IMR-90 (cell line): ENCODE data around the gene SNRNP25. TPM values are rescaled to one million over a fixed set of nuclear protein-coding genes. Genes with fewer than 3 reads are reported as not detected.

Experiments
- ATAC-seq: fragments of 200-7000 bp; cut with Tn5 transposase; 2 replicates; pipeline ENCODE4 v1.9.1; 2020; ENCODE audit warnings: low read depth, mild to moderate bottlenecking, moderate library complexity
- BruUV-seq: library from RNA; stranded (reverse); fragments of 400-500 nt; replicated peaks from 2 replicates; lab custom pipeline; 2021; lab: Mats Ljungman, UMichigan
- CTCF ChIA-PET: fragments of 300-600 bp; formaldehyde crosslinking; extraction: SDS; loops from one replicate; lab custom pipeline; 2021; ENCODE audit warnings: antibody characterized with exemption; lab: Yijun Ruan, JAX
- POLR2A ChIA-PET: fragments of 300-600 bp; sonication (Branson Sonifier 250); formaldehyde crosslinking; loops from one replicate; lab custom pipeline; 2022; ENCODE audit warnings: antibody characterized with exemption; ENCODE audit not compliant: unreplicated experiment; lab: Charles Lee
- DNase-seq: peaks from one replicate; pipeline ENCODE4 v3.0.0; 2013
- H2AFZ ChIP-seq: replicated peaks from 2 replicates; pipeline ENCODE3; 2013; ENCODE audit warnings: low read length, mild to moderate bottlenecking; ENCODE audit not compliant: poor library complexity
- H2AK5ac ChIP-seq: 2 replicates; pipeline ENCODE4 v1.6.1; 2013; ENCODE audit warnings: low read depth, low read length, inconsistent platforms
- H2AK9ac ChIP-seq: replicated peaks from 2 replicates; pipeline ENCODE3; 2013; ENCODE audit warnings: mild to moderate bottlenecking, low read depth, low read length, moderate library complexity; ENCODE audit not compliant: poor library complexity
- H2BK120ac ChIP-seq: 2 replicates; pipeline ENCODE4 v1.6.1; 2013; ENCODE audit warnings: low read depth, low read length, inconsistent platforms
- H2BK15ac ChIP-seq: 3 replicates; pipeline ENCODE4 v1.6.1; 2013; ENCODE audit warnings: low read depth, low read length, inconsistent platforms
- H2BK20ac ChIP-seq: 2 replicates; pipeline ENCODE4 v1.6.1; 2013; ENCODE audit warnings: low read depth, mild to moderate bottlenecking, inconsistent platforms, low read length, moderate library complexity
- H2BK5ac ChIP-seq: 2 replicates; pipeline ENCODE4 v1.6.1; 2013; ENCODE audit warnings: mild to moderate bottlenecking, low read depth, low read length, inconsistent platforms; ENCODE audit not compliant: poor library complexity, severe bottlenecking
- H3K14ac ChIP-seq: replicated peaks from 2 replicates; pipeline ENCODE4 v1.6.1; 2013; ENCODE audit warnings: low read depth, low read length, inconsistent platforms
- H3K18ac ChIP-seq: 2 replicates; pipeline ENCODE4 v1.6.1; 2013; ENCODE audit warnings: low read depth, low read length, control low read depth
- H3K23ac ChIP-seq: 2 replicates; pipeline ENCODE4 v1.6.1; 2013; ENCODE audit warnings: low read depth, low read length, inconsistent platforms
- H3K27ac ChIP-seq: 2 replicates; pipeline ENCODE4 v1.5.1; 2013; ENCODE audit warnings: mild to moderate bottlenecking, control low read depth, low read length; ENCODE audit not compliant: insufficient read depth
- H3K27me3 ChIP-seq: 2 replicates; pipeline ENCODE4 v1.6.1; 2013; ENCODE audit warnings: low read length; ENCODE audit not compliant: control insufficient read depth, insufficient read depth
- H3K36me3 ChIP-seq: 2 replicates; pipeline ENCODE4 v1.6.1; 2013; ENCODE audit warnings: low read length, mixed read lengths; ENCODE audit not compliant: control insufficient read depth, insufficient read depth
- H3K4ac ChIP-seq: 2 replicates; pipeline ENCODE4 v1.6.1; 2013; ENCODE audit warnings: low read depth, low read length, inconsistent platforms
- H3K4me1 ChIP-seq: 2 replicates; pipeline ENCODE4 v1.6.1; 2013; ENCODE audit warnings: low read length, mixed read lengths; ENCODE audit not compliant: control insufficient read depth, insufficient read depth
- H3K4me2 ChIP-seq: 2 replicates; pipeline ENCODE4 v1.6.1; 2013; ENCODE audit warnings: low read depth, mild to moderate bottlenecking, control low read depth, low read length, moderate library complexity
- H3K4me3 ChIP-seq: 2 replicates; pipeline ENCODE4 v1.5.1; 2013; ENCODE audit warnings: low read depth, mild to moderate bottlenecking, control low read depth, low read length, moderate library complexity; ENCODE audit not compliant: insufficient read depth
- H3K56ac ChIP-seq: 2 replicates; pipeline ENCODE4 v1.6.1; 2013; ENCODE audit warnings: low read length, inconsistent platforms; ENCODE audit not compliant: insufficient read depth; ENCODE audit errors: extremely low read depth
- H3K79me1 ChIP-seq, 2 experiments: 2 replicates each; pipeline ENCODE4 v1.6.1; 2013; ENCODE audit warnings: low read length in 2 of 2, inconsistent platforms in 1 of 2, low read depth in 1 of 2
- H3K9ac ChIP-seq: 2 replicates; pipeline ENCODE4 v1.6.1; 2013; ENCODE audit warnings: low read depth, low read length, control low read depth
- H3K9me1 ChIP-seq: 2 replicates; pipeline ENCODE4 v1.6.1; 2013; ENCODE audit warnings: low read length, inconsistent platforms; ENCODE audit not compliant: insufficient read depth
- H3K9me3 ChIP-seq: 2 replicates; pipeline ENCODE4 v1.6.1; 2013; ENCODE audit warnings: low read length; ENCODE audit not compliant: control insufficient read depth, insufficient read depth
- H4K20me1 ChIP-seq: 2 replicates; pipeline ENCODE4 v1.6.1; 2013; ENCODE audit warnings: low read length, inconsistent platforms; ENCODE audit not compliant: insufficient read depth
- H4K5ac ChIP-seq: 2 replicates; pipeline ENCODE4 v1.6.1; 2013; ENCODE audit warnings: mild to moderate bottlenecking, low read depth, low read length, control low read depth
- H4K8ac ChIP-seq, 2 experiments: 2 replicates each; pipeline ENCODE4 v1.6.1; 2013; ENCODE audit warnings: low read depth in 2 of 2, low read length in 2 of 2, control low read depth in 1 of 2, inconsistent platforms in 1 of 2
- H4K91ac ChIP-seq: 2 replicates; pipeline ENCODE4 v1.6.1; 2013; ENCODE audit warnings: low read depth, low read length, inconsistent platforms; ENCODE audit not compliant: insufficient read depth
- BHLHE40 ChIP-seq: fragments of 150-350 bp; IDR thresholded peaks from 2 replicates; pipeline ENCODE4 v1.6.1; 2016; ENCODE audit warnings: mild to moderate bottlenecking, low read depth, low read length
- CEBPB ChIP-seq: IDR thresholded peaks from 2 replicates; pipeline ENCODE4 v1.6.1; 2012; ENCODE audit warnings: low read depth, low read length, improper control_type of control experiment
- CHD1 ChIP-seq: IDR thresholded peaks from 2 replicates; pipeline ENCODE4 v1.6.1; 2012; ENCODE audit warnings: low read depth, low read length, improper control_type of control experiment
- CTCF ChIP-seq: conservative IDR thresholded peaks from 2 replicates; pipeline ENCODE4 v1.5.1; 2012; ENCODE audit warnings: mild to moderate bottlenecking, low read depth, low read length, improper control_type of control experiment
- ELK1 ChIP-seq: fragments of 150-350 bp; IDR thresholded peaks from 2 replicates; pipeline ENCODE4 v1.6.1; 2016; ENCODE audit warnings: low read depth, mild to moderate bottlenecking, low read length, moderate library complexity, borderline replicate concordance
- FOS ChIP-seq: fragments of 150-350 bp; IDR thresholded peaks from 2 replicates; pipeline ENCODE4 v1.6.1; 2016; ENCODE audit warnings: low read depth, low read length
- MAFK ChIP-seq: IDR thresholded peaks from 2 replicates; pipeline ENCODE4 v1.6.1; 2012; ENCODE audit warnings: low read depth, low read length, improper control_type of control experiment
- MAZ ChIP-seq: IDR thresholded peaks from 2 replicates; pipeline ENCODE4 v1.6.1; 2012; ENCODE audit warnings: low read depth, mild to moderate bottlenecking, low read length, improper control_type of control experiment, moderate library complexity, borderline replicate concordance
- MXI1 ChIP-seq: IDR thresholded peaks from 2 replicates; pipeline ENCODE4 v1.6.1; 2012; ENCODE audit warnings: low read depth, mild to moderate bottlenecking, low read length, moderate library complexity, borderline replicate concordance
- NFE2L2 ChIP-seq: fragments of 150-350 bp; IDR thresholded peaks from 2 replicates; pipeline ENCODE4 v1.6.1; 2016; ENCODE audit warnings: low read depth, mild to moderate bottlenecking, low read length
- POLR2A ChIP-seq: IDR thresholded peaks from 2 replicates; pipeline ENCODE4 v1.6.1; 2012; ENCODE audit warnings: mild to moderate bottlenecking, low read depth, low read length
- RAD21 ChIP-seq: IDR thresholded peaks from 2 replicates; pipeline ENCODE4 v1.6.1; 2012; ENCODE audit warnings: low read length, improper control_type of control experiment
- RCOR1 ChIP-seq: IDR thresholded peaks from 2 replicates; pipeline ENCODE4 v1.6.1; 2012; ENCODE audit warnings: mild to moderate bottlenecking, low read length, improper control_type of control experiment; ENCODE audit not compliant: insufficient replicate concordance
- RFX5 ChIP-seq: IDR thresholded peaks from 2 replicates; pipeline ENCODE4 v1.8.0; 2012; ENCODE audit warnings: low read depth, mild to moderate bottlenecking, low read length, moderate library complexity
- SMC3 ChIP-seq: fragments of 150-350 bp; IDR thresholded peaks from 2 replicates; pipeline ENCODE4 v1.6.1; 2016; ENCODE audit warnings: low read depth, mild to moderate bottlenecking, antibody characterized with exemption, low read length, moderate library complexity
- USF2 ChIP-seq: fragments of 150-350 bp; IDR thresholded peaks from 2 replicates; pipeline ENCODE4 v1.6.1; 2017; ENCODE audit warnings: mild to moderate bottlenecking, antibody characterized with exemption, low read length, low read depth
- WGBS, 2 experiments: methylation state at CpG; one replicate each; pipeline versions ENCODE4 v1.1.5 to v1.1.7; 2013; ENCODE audit warnings: missing lambda C conversion rate in 2 of 2; ENCODE audit not compliant: insufficient read length in 1 of 2; ENCODE audit errors: extremely low coverage in 2 of 2; 5-methylcytosine and 5-hydroxymethylcytosine counted together
- dilution Hi-C: fragments of 300-500 bp; cut with HindIII; formaldehyde crosslinking; loops from one replicate; pipeline ENCODE4 v1.14.3; 2018; ENCODE audit warnings: low sequenced_read_pairs; ENCODE audit not compliant: unreplicated experiment
- in situ Hi-C: fragments of 300-500 bp; cut with MboI; formaldehyde crosslinking; loops from 3 replicates; pipeline ENCODE4 v1.14.3; 2019; ENCODE audit warnings: low sequenced_read_pairs, inconsistent platforms, mixed read lengths
- intact Hi-C: fragments of 100-400 bp; cut with micrococcal nuclease; formaldehyde crosslinking; loops from 2 replicates; pipeline ENCODE4 v1.10.0; 2022
- polyA plus RNA-seq, 3 experiments: library from polyadenylated mRNA; depleted of rRNA; stranded (reverse); fragments of >200 nt; gene quantifications; 2 replicates each; pipeline ENCODE4 v1.2.3, GENCODE V29; 2012; ENCODE audit warnings: low replicate concordance in 1 of 3
- total RNA-seq: library from RNA; depleted of rRNA; stranded (reverse); fragments of >200 nt; gene quantifications from 2 replicates; pipeline ENCODE4 v1.2.3, GENCODE V29; 2012

SNRNP25 gene
- total and polyA plus RNA-seq, 2 of the 4 experiments (the other 2 are of a cell fraction) = 67.2 to 88.0 TPM

GRCh38 chr16:86483-86952 is 32.9 kb downstream of the SNRNP25 start:
- Histone ChIP-seq H3K79me1 (peaks cover 12 to 67% of the 10 kb centered on the region in 2 experiments; a peak in 3 of 4 replicates), H3K4me2 (no peak overlapping the region), H3K4me1 (peaks cover 18% of the 10 kb centered on the region), H3K27ac (no peak overlapping the region), H2AK9ac (no peak overlapping the region), H3K36me3 (peaks cover 65% of the 10 kb centered on the region), H3K9me3 (no peaks in the 10 kb centered on the region), H3K56ac (no peak overlapping the region), H4K91ac (no peak overlapping the region), H2AK5ac (no peak overlapping the region), H3K18ac (no peak overlapping the region), H3K9me1 (0 out of 2 replicates have a peak, but pooled peaks cover 10% of the 10 kb centered on the region), H4K5ac (no peak overlapping the region), H3K14ac (no peak overlapping the region), H3K9ac (no peak overlapping the region), H4K20me1 (peaks cover 21% of the 10 kb centered on the region), H3K4ac (no peak overlapping the region), H4K8ac (no peak overlapping the region), H3K4me3 (no peak overlapping the region), H2BK20ac (no peak overlapping the region), H2BK15ac (no peak overlapping the region), H2BK5ac (no peak overlapping the region), H3K27me3 (no peaks in the 10 kb centered on the region), H3K23ac (no peak overlapping the region), H2BK120ac (no peak overlapping the region), H2AFZ (no peak overlapping the region)
- dilution Hi-C loops = no loop called here
- no peak for TF ChIP-seq CEBPB
- TF ChIP-seq BHLHE40 = no peak
- no peak for TF ChIP-seq SMC3
- no peak for TF ChIP-seq MXI1
- no peak for TF ChIP-seq CTCF
- TF ChIP-seq POLR2A = no peak
- TF ChIP-seq RAD21 = no peak
- no peak for TF ChIP-seq ELK1
- no peak for TF ChIP-seq RCOR1
- TF ChIP-seq CHD1 = no peak
- no peak for TF ChIP-seq RFX5
- TF ChIP-seq MAZ = no peak
- TF ChIP-seq FOS = no peak
- no peak for TF ChIP-seq NFE2L2
- no peak for TF ChIP-seq USF2
- TF ChIP-seq MAFK = no peak
- ChIA-PET CTCF (interaction anchor here (1.3 kb wide), 1 partner anchor 10 kb away, joined by 5 read pairs; no protein-coding TSS in a partner anchor), POLR2A (no interaction called here)
- ATAC-seq (no peak), DNase-seq (no peak)
- BruUV-seq = no TSS peak
- intact Hi-C loops = no loop called here
- 82% methylated on average over 6 of the region's 23 CpGs; no CpG with 5 or more reads in 1 of the 2 experiments for WGBS, 2 experiments
- in situ Hi-C loops = no loop called here
